Lung (tissue), 12 donors: ENCODE results near the gene SHANK1. TPM values are rescaled to one million over a fixed set of nuclear protein-coding genes. Genes with fewer than 3 reads are reported as not detected.

ENCODE experiments used
- ATAC-seq: fragments of 200-7000 bp; cut with Tn5 transposase; one replicate; pipeline ENCODE4 v1.9.1; 2020; ENCODE audit warnings: moderate number of reproducible peaks; ENCODE audit not compliant: insufficient read depth, low FRiP score
- DNase-seq, 3 donors: peaks; one replicate each; pipeline ENCODE4 v3.0.0-alpha.2; 2013 to 2017
- H3K27ac ChIP-seq, 2 donors: one replicate each; pipeline ENCODE4 v1.5.1; 2013; ENCODE audit warnings: mild to moderate bottlenecking in 2 of 2, moderate library complexity in 2 of 2, control low read depth in 1 of 2, inconsistent platforms in 1 of 2, low read depth in 1 of 2, low read length in 1 of 2
- H3K27me3 ChIP-seq, 3 donors: one replicate each; pipeline ENCODE4 v1.5.1; 2013; ENCODE audit warnings: low read length in 2 of 3; ENCODE audit not compliant: control insufficient read depth in 3 of 3, insufficient read depth in 3 of 3
- H3K36me3 ChIP-seq, 4 donors: one replicate each; pipeline ENCODE4 v1.5.1; 2013; ENCODE audit warnings: low read length in 4 of 4, mild to moderate bottlenecking in 1 of 4, moderate library complexity in 1 of 4; ENCODE audit not compliant: control insufficient read depth in 4 of 4, insufficient read depth in 4 of 4
- H3K4me1 ChIP-seq, 5 donors: one replicate each; pipeline ENCODE4 v1.5.1; 2013; ENCODE audit warnings: low read length in 5 of 5, mild to moderate bottlenecking in 2 of 5, moderate library complexity in 1 of 5; ENCODE audit not compliant: control insufficient read depth in 5 of 5, insufficient read depth in 5 of 5
- H3K4me3 ChIP-seq: one replicate; pipeline ENCODE4 v1.5.1; 2013; ENCODE audit warnings: mild to moderate bottlenecking, control low read depth, moderate library complexity
- H3K9ac ChIP-seq, 2 donors: one replicate each; pipeline ENCODE4 v1.5.1; 2013; ENCODE audit warnings: low read length in 2 of 2, control low read depth in 1 of 2; ENCODE audit not compliant: insufficient read depth in 1 of 2
- H3K9me3 ChIP-seq, 4 donors: one replicate each; pipeline ENCODE4 v1.5.1; 2013; ENCODE audit warnings: low read length in 3 of 4, mild to moderate bottlenecking in 1 of 4, moderate library complexity in 1 of 4; ENCODE audit not compliant: control insufficient read depth in 4 of 4, insufficient read depth in 3 of 4
- CTCF ChIP-seq: IDR thresholded peaks from 2 replicates; pipeline ENCODE4 v1.5.1; 2012; ENCODE audit warnings: mild to moderate bottlenecking; ENCODE audit errors: control extremely low read depth, extremely low read depth
- WGBS, 2 donors: extraction: QIAGEN DNeasy Blood & Tissue Kit; methylation state at CpG; one replicate each; pipeline ENCODE4 v1.1.7; 2013; 5-methylcytosine and 5-hydroxymethylcytosine counted together
- polyA plus RNA-seq, 2 donors: library from polyadenylated mRNA; stranded (reverse); fragments of 200-250 nt; gene quantifications; one replicate each; pipeline ENCODE4 v1.2.1, GENCODE V29; 2013
- total RNA-seq, 2 donors: library from RNA; depleted of rRNA in 1 of 2; stranded (reverse); fragments of >200 nt in 1 of 2; gene quantifications; one replicate each; pipeline ENCODE4 v1.2.1, GENCODE V29; 2014 to 2021
- donor health status: control.
- donor health status: control.
- donor health status: Bipolar disorder and iron deficiency.
- donor health status: healthy.
- donor health status: DM: yes; HTN: yes; CAD: no.

The SHANK1 gene
- total and polyA plus RNA-seq, 4 donors: 0.15 to 1.2 (median 0.21) TPM

DNA sequence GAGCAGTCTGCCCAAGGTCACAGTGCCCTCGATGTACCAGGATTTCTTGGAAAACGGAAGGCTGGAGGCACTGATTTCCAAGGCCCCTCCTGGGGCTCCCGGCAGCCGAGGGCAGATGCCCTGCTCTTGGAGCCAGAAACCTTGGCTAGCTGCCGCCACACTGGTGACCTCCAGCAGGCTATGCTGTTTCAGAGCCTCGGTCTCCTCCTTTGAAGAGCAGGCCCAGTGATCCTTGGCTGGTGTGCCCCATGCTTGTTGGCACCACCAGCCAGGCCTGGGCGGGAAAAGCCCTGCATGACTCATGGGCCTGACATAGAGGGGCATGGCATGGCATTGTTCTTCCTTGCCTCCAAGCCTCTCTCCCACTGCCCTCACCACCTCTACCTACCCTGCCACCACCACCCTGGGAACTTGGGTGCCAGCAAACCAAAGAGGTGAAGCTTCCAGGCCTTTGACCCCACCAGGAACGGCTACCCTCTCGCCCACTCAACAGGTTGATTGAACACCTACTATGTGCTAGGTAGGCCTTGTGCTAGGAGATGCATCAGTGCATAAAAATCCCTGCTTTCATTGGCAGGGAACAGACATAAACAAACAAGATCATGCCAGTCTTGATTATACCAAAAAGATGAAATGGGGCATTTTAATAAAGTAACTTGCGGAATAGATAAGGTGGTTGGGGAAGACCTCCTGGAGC lies 2.0 kb upstream of the SHANK1 start:
- Histone ChIP-seq H3K9ac (no peak overlapping the region), H3K27me3 (peaks cover 0 to 29% (median 0%) of the 10 kb centered on the region in 3 donors), H3K36me3 (peaks cover 0 to 8% (median 4%) of the 10 kb centered on the region in 4 donors), H3K27ac (no peak overlapping the region), H3K9me3 (peaks cover 0 to 8% (median 0%) of the 10 kb centered on the region in 4 donors), H3K4me3 (no peak overlapping the region), H3K4me1 (peaks cover 0 to 34% (median 10%) of the 10 kb centered on the region in 5 donors)
- no peak for TF ChIP-seq CTCF
- no peak for DNase-seq
- 74 to 86% methylated on average over 10 of the region's 10 CpGs for WGBS, 2 donors
- ATAC-seq: no peak

- Histone ChIP-seq H3K9ac (no peak overlapping the region), H3K27ac (no peak overlapping the region), H3K27me3 (peaks cover 0 to 29% (median 0%) of the 10 kb centered on the region in 3 donors), H3K4me1 (peaks cover 0 to 34% (median 10%) of the 10 kb centered on the region in 5 donors), H3K4me3 (no peak overlapping the region), H3K36me3 (peaks cover 0 to 3% (median 1%) of the 10 kb centered on the region in 4 donors), H3K9me3 (peaks cover 0 to 8% (median 0%) of the 10 kb centered on the region in 4 donors)
- TF ChIP-seq CTCF: no peak
- DNase-seq: no peak
- WGBS, 2 donors: 44 to 46% methylated on average over 8 of the region's 8 CpGs
- no peak for ATAC-seq
These were observed 1.3 kb upstream of the SHANK1 start for GRCh38 chr19:50720921-50721381.

- H3K27ac ChIP-seq: no peak overlapping the region
- no peaks in the 10 kb centered on the region for H3K36me3 ChIP-seq
- ATAC-seq: no peak
- H3K9ac ChIP-seq: no peak overlapping the region
- H3K27me3 ChIP-seq: peaks cover 0 to 29% (median 0%) of the 10 kb centered on the region in 3 donors
- peaks cover 0 to 8% (median 0%) of the 10 kb centered on the region in 4 donors for H3K9me3 ChIP-seq
- WGBS, 2 donors: 55 to 57% methylated on average over 21 of the region's 21 CpGs
- H3K4me3 ChIP-seq: no peak overlapping the region
- TF ChIP-seq CTCF: no peak
- no peak for DNase-seq
- peaks cover 0 to 28% (median 7%) of the 10 kb centered on the region in 5 donors for H3K4me1 ChIP-seq
These were observed 749 bp upstream of the SHANK1 start for GRCh38 chr19:50720181-50720920.
